SK-N-SH treated with all-trans-retinoic acid at 6 μM for 48 hours (cell line): ENCODE results near the gene KRT15.

Experiments used
- ARNTL ChIP-seq: fragments of 450-650 bp; formaldehyde crosslinking; IDR thresholded peaks from 2 replicates; pipeline ENCODE4 v1.5.0; 2020; ENCODE audit warnings: low read depth, mild to moderate bottlenecking, moderate library complexity, borderline replicate concordance
- BACH2 ChIP-seq: fragments of 250-450 bp; sonication (Bioruptor Pico); IDR thresholded peaks from 2 replicates; pipeline ENCODE4 v1.9.0; 2021; ENCODE audit warnings: mild to moderate bottlenecking, borderline replicate concordance
- CSDC2 ChIP-seq: fragments of 250-450 bp; sonication (Bioruptor Pico); IDR thresholded peaks from 2 replicates; pipeline ENCODE4 v1.5.0; 2020; ENCODE audit warnings: mild to moderate bottlenecking, moderate library complexity
- ESRRG ChIP-seq: fragments of 250-450 bp; sonication (Bioruptor Pico); IDR thresholded peaks from 2 replicates; pipeline ENCODE4 v1.6.1; 2021; ENCODE audit warnings: mild to moderate bottlenecking
- PPARA ChIP-seq: fragments of 250-450 bp; sonication (Bioruptor Pico); IDR thresholded peaks from 2 replicates; pipeline ENCODE4 v1.5.0; 2020; ENCODE audit warnings: mild to moderate bottlenecking, borderline replicate concordance
- RARB ChIP-seq: fragments of 250-450 bp; sonication (Bioruptor Pico); IDR thresholded peaks from 2 replicates; pipeline ENCODE4 v1.8.0; 2021; ENCODE audit warnings: mild to moderate bottlenecking, moderate library complexity
- SNAI2 ChIP-seq: fragments of 250-450 bp; sonication (Bioruptor Pico); IDR thresholded peaks from 2 replicates; pipeline ENCODE4 v1.5.0; 2020; ENCODE audit warnings: mild to moderate bottlenecking, moderate library complexity
- TF ChIP-seq, protein P1 (sequence below): fragments of 250-450 bp; sonication (Bioruptor Pico); IDR thresholded peaks from 2 replicates; pipeline ENCODE4 v1.8.0; 2021; ENCODE audit warnings: low read depth, mild to moderate bottlenecking, moderate library complexity, borderline replicate concordance
- TF ChIP-seq, protein P2 (sequence below): fragments of 250-450 bp; sonication (Bioruptor Pico); IDR thresholded peaks from 2 replicates; pipeline ENCODE4 v1.5.1; 2020; ENCODE audit warnings: low read depth, mild to moderate bottlenecking, moderate library complexity
- TF ChIP-seq, protein P3 (sequence below): fragments of 250-450 bp; sonication (Bioruptor Pico); IDR thresholded peaks from 2 replicates; pipeline ENCODE4 v1.8.0; 2020; ENCODE audit warnings: mild to moderate bottlenecking, moderate library complexity, borderline replicate concordance
- TF ChIP-seq, protein P4 (sequence below): fragments of 250-450 bp; sonication (Bioruptor Pico); IDR thresholded peaks from 2 replicates; pipeline ENCODE4 v1.5.1; 2021; ENCODE audit warnings: mild to moderate bottlenecking, moderate library complexity

DNA sequence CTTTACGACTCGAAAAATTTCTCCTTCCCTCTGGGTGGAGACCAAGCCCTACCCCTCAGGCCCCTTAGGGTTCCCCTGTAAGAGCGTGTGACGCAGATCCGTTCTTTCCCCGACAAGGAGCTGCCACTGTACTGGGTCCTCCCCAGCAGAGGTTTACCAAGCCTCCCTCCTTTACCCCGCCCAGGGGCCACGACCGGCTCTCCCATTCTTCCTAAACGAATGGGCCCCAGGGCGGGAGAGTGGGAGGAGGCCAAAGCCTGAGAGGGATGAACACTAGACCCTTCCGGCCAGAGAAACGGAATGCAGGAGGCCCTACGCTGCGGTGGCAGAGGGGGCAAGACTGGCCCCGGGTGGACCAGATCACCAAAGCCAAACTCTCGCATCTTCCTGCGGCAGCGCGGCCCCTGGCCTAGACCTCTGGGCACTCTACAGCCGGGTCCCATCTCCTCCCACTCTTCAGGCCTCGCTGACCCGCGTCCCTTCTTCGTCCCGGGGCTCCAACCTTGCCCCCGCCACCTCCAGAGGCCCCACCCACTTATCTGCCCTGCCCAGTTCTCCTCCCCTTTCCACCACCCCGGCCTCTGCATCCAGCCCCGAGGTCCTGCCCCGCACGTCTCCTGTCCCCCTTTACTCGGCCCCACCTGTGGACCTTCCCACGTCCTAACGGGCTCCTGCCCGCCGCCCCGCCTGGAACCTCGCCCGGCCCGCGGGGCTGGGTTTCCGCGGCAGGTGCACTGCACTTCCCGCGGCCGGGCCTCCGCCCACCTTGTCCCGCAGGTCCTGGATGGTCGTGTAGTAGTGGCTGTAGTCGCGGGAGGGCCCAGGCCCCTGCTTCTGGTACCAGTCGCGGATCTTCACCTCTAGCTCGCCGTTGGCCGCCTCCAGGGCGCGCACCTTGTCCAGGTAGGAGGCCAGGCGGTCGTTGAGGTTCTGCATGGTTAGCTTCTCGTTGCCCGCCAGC is 8.7 kb upstream of the KRT15 start:
- TF ChIP-seq SNAI2 (CRISPR knock-in tag), result no peak
- TF ChIP-seq BACH2 (CRISPR knock-in tag), result no peak
- TF ChIP-seq RARB (CRISPR knock-in tag), result no peak
- TF ChIP-seq ARNTL (CRISPR knock-in tag), result no peak
- TF ChIP-seq, protein P1, sequence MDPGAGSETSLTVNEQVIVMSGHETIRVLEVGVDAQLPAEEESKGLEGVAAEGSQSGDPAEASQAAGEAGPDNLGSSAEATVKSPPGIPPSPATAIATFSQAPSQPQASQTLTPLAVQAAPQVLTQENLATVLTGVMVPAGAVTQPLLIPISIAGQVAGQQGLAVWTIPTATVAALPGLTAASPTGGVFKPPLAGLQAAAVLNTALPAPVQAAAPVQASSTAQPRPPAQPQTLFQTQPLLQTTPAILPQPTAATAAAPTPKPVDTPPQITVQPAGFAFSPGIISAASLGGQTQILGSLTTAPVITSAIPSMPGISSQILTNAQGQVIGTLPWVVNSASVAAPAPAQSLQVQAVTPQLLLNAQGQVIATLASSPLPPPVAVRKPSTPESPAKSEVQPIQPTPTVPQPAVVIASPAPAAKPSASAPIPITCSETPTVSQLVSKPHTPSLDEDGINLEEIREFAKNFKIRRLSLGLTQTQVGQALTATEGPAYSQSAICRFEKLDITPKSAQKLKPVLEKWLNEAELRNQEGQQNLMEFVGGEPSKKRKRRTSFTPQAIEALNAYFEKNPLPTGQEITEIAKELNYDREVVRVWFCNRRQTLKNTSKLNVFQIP (CRISPR knock-in tag), result no peak
- no peak for TF ChIP-seq ESRRG (CRISPR knock-in tag)
- TF ChIP-seq, protein P2, sequence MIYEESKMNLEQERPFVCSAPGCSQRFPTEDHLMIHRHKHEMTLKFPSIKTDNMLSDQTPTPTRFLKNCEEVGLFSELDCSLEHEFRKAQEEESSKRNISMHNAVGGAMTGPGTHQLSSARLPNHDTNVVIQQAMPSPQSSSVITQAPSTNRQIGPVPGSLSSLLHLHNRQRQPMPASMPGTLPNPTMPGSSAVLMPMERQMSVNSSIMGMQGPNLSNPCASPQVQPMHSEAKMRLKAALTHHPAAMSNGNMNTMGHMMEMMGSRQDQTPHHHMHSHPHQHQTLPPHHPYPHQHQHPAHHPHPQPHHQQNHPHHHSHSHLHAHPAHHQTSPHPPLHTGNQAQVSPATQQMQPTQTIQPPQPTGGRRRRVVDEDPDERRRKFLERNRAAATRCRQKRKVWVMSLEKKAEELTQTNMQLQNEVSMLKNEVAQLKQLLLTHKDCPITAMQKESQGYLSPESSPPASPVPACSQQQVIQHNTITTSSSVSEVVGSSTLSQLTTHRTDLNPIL (CRISPR knock-in tag), result no peak
- TF ChIP-seq, protein P3, sequence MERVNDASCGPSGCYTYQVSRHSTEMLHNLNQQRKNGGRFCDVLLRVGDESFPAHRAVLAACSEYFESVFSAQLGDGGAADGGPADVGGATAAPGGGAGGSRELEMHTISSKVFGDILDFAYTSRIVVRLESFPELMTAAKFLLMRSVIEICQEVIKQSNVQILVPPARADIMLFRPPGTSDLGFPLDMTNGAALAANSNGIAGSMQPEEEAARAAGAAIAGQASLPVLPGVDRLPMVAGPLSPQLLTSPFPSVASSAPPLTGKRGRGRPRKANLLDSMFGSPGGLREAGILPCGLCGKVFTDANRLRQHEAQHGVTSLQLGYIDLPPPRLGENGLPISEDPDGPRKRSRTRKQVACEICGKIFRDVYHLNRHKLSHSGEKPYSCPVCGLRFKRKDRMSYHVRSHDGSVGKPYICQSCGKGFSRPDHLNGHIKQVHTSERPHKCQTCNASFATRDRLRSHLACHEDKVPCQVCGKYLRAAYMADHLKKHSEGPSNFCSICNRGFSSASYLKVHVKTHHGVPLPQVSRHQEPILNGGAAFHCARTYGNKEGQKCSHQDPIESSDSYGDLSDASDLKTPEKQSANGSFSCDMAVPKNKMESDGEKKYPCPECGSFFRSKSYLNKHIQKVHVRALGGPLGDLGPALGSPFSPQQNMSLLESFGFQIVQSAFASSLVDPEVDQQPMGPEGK (CRISPR knock-in tag), result no peak
- no peak for TF ChIP-seq CSDC2 (CRISPR knock-in tag)
- TF ChIP-seq PPARA (CRISPR knock-in tag), result no peak
- TF ChIP-seq, protein P4, sequence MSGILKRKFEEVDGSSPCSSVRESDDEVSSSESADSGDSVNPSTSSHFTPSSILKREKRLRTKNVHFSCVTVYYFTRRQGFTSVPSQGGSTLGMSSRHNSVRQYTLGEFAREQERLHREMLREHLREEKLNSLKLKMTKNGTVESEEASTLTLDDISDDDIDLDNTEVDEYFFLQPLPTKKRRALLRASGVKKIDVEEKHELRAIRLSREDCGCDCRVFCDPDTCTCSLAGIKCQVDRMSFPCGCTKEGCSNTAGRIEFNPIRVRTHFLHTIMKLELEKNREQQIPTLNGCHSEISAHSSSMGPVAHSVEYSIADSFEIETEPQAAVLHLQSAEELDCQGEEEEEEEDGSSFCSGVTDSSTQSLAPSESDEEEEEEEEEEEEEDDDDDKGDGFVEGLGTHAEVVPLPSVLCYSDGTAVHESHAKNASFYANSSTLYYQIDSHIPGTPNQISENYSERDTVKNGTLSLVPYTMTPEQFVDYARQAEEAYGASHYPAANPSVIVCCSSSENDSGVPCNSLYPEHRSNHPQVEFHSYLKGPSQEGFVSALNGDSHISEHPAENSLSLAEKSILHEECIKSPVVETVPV, result no peak
